PC-3 (cell line): Measurements from ENCODE around the gene CCNB2.

Experiments used
- EZH2 ChIP-seq: fragments of 300-600 bp; sonication (generic); IDR thresholded peaks from one replicate; pipeline ENCODE4 v1.6.1; 2017; ENCODE audit warnings: antibody characterized with exemption, mild to moderate bottlenecking, low read length; ENCODE audit not compliant: unreplicated experiment
- TF ChIP-seq, protein P1 (sequence below): fragments of 300-600 bp; sonication (generic); conservative IDR thresholded peaks from 2 replicates; pipeline ENCODE4 v1.5.1; 2017; ENCODE audit warnings: antibody characterized with exemption, low read depth, mild to moderate bottlenecking, low read length

GRCh38 chr15:59131456-59131855, 26.5 kb downstream of the CCNB2 start:
- no peak for TF ChIP-seq EZH2
- TF ChIP-seq, protein P1, sequence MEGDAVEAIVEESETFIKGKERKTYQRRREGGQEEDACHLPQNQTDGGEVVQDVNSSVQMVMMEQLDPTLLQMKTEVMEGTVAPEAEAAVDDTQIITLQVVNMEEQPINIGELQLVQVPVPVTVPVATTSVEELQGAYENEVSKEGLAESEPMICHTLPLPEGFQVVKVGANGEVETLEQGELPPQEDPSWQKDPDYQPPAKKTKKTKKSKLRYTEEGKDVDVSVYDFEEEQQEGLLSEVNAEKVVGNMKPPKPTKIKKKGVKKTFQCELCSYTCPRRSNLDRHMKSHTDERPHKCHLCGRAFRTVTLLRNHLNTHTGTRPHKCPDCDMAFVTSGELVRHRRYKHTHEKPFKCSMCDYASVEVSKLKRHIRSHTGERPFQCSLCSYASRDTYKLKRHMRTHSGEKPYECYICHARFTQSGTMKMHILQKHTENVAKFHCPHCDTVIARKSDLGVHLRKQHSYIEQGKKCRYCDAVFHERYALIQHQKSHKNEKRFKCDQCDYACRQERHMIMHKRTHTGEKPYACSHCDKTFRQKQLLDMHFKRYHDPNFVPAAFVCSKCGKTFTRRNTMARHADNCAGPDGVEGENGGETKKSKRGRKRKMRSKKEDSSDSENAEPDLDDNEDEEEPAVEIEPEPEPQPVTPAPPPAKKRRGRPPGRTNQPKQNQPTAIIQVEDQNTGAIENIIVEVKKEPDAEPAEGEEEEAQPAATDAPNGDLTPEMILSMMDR = no peak
